ENCODE measurements around the gene ZBTB22.

DNA sequence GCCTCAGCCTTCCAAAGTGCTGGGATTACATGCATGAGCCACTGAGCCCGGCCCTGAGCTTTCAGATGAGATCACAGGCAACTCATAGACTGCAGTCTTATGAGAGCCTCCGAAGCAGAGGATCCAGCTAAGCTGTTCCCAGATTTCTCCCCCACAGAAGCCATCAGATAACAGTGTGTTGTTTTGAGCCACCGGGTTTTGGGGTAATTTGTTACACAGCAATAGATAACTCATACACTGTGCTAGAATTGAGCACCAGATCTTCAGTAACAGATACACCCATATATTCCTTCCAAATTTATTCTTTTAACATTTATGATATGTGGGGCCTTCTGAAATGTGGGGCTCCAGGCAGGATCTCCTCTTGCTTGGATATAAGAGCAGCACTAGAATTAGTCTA lies 19.0 kb upstream of the ZBTB22 start:
- no peak for TF ChIP-seq EZH2 (IDR thresholded peaks at IDR 0.05; ENCODE audit: borderline replicate concordance, insufficient read depth, low read depth, low read length, poor library complexity, severe bottlenecking)
- TF ChIP-seq, protein P1, sequence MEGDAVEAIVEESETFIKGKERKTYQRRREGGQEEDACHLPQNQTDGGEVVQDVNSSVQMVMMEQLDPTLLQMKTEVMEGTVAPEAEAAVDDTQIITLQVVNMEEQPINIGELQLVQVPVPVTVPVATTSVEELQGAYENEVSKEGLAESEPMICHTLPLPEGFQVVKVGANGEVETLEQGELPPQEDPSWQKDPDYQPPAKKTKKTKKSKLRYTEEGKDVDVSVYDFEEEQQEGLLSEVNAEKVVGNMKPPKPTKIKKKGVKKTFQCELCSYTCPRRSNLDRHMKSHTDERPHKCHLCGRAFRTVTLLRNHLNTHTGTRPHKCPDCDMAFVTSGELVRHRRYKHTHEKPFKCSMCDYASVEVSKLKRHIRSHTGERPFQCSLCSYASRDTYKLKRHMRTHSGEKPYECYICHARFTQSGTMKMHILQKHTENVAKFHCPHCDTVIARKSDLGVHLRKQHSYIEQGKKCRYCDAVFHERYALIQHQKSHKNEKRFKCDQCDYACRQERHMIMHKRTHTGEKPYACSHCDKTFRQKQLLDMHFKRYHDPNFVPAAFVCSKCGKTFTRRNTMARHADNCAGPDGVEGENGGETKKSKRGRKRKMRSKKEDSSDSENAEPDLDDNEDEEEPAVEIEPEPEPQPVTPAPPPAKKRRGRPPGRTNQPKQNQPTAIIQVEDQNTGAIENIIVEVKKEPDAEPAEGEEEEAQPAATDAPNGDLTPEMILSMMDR (IDR thresholded peaks at IDR 0.05), result no peak
